ENCODE results near the gene ATP1A4.

GRCh38 chr1:160159846-160160245, 8.4 kb downstream of the ATP1A4 start:
- no peak for TF ChIP-seq ZBTB33 (IDR thresholded peaks at IDR 0.05)
- TF ChIP-seq CTCF (IDR thresholded peaks at IDR 0.05; ENCODE audit: low read depth, low read length, missing input control), result no peak
- no peak for TF ChIP-seq FOXA1 (IDR thresholded peaks at IDR 0.05)
- no peak for TF ChIP-seq GABPA (IDR thresholded peaks at IDR 0.05 in 1 of 2, conservative IDR thresholded peaks at IDR 0.05 in 1 of 2)
- TF ChIP-seq YY1 (IDR thresholded peaks at IDR 0.05), result no peak
- TF ChIP-seq RAD21 (IDR thresholded peaks at IDR 0.05), result no peak
- no peak for TF ChIP-seq MAX (IDR thresholded peaks at IDR 0.05)
- TF ChIP-seq NR2F2 (IDR thresholded peaks at IDR 0.05), result no peak
